ENCODE results near the gene ARHGAP10.

The ARHGAP10 gene

DNA sequence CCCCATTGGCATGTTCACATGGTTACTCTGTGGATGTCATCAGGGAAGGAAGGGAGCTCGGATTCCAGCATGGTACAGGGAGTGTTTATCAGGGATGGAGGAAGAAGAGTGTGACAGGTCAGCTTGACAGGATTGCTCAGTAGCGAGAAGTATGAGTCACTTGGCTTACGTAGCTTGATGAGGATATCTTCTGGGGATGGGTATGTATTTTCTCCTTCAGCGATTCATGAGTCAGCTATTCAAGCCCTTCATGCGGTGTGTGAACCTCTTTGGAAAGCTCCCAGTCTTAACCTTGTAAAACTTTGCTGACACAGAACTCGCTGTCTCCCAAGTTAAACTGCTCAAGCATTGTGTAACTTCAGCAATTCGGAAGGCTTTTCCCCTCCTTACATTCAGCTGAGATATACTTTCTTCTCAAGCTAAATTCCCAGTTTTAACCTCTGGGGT, 275.4 kb downstream of the ARHGAP10 start:
- no peak overlapping the region for H3K4me3 ChIP-seq (ENCODE audit: low read depth, low read length)
- no peak for DNase-seq (ENCODE audit: low read depth)
- TF ChIP-seq, protein P1, sequence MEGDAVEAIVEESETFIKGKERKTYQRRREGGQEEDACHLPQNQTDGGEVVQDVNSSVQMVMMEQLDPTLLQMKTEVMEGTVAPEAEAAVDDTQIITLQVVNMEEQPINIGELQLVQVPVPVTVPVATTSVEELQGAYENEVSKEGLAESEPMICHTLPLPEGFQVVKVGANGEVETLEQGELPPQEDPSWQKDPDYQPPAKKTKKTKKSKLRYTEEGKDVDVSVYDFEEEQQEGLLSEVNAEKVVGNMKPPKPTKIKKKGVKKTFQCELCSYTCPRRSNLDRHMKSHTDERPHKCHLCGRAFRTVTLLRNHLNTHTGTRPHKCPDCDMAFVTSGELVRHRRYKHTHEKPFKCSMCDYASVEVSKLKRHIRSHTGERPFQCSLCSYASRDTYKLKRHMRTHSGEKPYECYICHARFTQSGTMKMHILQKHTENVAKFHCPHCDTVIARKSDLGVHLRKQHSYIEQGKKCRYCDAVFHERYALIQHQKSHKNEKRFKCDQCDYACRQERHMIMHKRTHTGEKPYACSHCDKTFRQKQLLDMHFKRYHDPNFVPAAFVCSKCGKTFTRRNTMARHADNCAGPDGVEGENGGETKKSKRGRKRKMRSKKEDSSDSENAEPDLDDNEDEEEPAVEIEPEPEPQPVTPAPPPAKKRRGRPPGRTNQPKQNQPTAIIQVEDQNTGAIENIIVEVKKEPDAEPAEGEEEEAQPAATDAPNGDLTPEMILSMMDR (IDR thresholded peaks at IDR 0.05; ENCODE audit: low read depth, low read length, missing control alignments) = no peak

DNA sequence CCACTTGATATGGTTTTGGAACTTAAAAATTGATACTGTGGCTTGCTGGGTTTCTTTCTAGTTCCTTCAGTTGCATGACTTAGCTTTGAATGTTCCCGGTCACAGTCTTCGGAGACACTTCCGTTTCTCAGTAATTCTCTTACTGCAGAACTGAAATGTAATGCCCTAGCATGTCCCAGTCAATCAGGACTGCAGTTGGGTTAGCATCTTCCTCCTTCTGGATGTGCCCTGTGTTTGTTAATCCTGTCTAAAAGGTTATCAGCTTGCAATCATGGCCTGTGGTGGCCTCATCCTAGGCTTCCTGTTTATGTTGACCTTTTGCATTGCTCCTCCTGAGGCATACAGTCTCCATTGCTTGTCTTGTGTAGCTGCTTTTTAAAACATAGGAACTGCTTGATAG, 275.9 kb downstream of the ARHGAP10 start:
- no peak for DNase-seq (ENCODE audit: low read depth)
- no peak overlapping the region for H3K4me3 ChIP-seq (ENCODE audit: low read depth, low read length)
- TF ChIP-seq, protein P1 (IDR thresholded peaks at IDR 0.05; ENCODE audit: low read depth, low read length, missing control alignments) = no peak

DNA sequence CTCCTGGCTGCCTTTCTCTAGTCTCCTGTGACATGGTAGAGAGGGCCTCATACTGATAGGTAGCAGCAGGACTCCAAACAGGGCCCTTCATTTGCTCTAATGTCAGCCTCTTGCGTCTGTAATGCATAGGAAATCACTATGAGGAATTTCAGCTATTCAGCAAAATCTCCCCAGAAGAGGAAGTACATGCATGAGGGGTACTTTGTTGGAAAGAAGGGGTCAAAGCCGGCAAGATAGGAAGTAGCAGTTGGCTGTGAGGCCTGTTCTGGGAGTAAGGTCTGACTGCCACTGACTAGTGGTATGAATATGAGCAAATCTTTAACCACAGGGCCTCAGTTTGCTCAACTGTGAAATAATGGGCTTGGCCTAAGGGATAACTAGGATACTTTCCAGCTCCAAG, 283.2 kb downstream of the ARHGAP10 start:
- TF ChIP-seq, protein P1 (IDR thresholded peaks at IDR 0.05; ENCODE audit: low read depth, low read length, missing control alignments) = no peak
- no peak for DNase-seq (ENCODE audit: low read depth)
- no peak overlapping the region for H3K4me3 ChIP-seq (ENCODE audit: low read depth, low read length)

DNA sequence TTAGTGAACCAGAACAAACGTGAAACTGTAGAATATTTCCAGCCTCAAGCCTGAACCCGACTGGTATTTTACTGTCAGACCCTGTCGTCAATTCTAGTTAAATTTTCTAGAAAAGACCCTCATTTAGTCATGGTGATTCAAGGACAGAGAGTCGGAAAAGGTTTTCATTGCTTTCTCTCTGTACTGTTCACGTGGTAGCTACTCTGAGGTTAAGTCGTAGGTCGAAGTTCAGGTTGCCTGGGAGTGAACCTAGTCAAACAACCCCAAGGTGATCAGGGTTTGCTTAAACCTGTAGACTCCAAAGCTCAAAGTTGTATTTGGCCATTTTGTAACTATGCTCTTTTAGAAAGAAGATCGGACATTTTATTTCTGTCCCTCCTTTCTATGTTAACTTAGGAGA, 283.6 kb downstream of the ARHGAP10 start:
- TF ChIP-seq, protein P1 (IDR thresholded peaks at IDR 0.05; ENCODE audit: low read depth, low read length, missing control alignments) = no peak
- H3K4me3 ChIP-seq (ENCODE audit: low read depth, low read length) = no peak overlapping the region
- DNase-seq (ENCODE audit: low read depth) = no peak

DNA sequence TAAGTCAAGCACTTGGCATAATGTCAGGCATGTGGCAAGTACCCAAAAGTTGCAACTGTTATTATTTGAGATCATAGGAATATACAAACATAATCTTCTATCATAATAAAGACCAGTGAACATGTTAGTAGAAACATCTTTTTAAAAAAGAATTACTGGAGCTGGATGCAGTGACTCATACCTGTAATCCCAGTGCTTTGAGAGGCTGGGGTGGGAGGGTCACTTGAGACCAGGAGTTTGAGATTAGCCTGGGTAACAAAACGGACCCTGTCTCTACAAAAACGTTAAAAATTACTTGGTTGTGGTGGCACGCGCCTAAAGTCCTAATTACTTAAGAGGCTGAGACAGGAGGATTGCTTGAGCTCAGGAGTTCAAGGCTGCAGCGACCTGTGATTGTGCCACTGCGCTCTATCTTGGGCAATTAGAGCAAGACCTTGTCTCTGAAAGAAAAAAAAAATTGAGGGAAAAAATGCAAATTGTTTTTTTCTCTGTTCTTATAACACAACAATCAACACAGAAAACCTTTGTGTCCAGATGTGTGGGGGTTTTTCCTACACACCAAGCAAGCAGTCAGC, 284.3 kb downstream of the ARHGAP10 start:
- TF ChIP-seq, protein P1 (IDR thresholded peaks at IDR 0.05; ENCODE audit: low read depth, low read length, missing control alignments) = no peak
- no peak overlapping the region for H3K4me3 ChIP-seq (ENCODE audit: low read depth, low read length)
- DNase-seq (ENCODE audit: low read depth) = no peak

DNA sequence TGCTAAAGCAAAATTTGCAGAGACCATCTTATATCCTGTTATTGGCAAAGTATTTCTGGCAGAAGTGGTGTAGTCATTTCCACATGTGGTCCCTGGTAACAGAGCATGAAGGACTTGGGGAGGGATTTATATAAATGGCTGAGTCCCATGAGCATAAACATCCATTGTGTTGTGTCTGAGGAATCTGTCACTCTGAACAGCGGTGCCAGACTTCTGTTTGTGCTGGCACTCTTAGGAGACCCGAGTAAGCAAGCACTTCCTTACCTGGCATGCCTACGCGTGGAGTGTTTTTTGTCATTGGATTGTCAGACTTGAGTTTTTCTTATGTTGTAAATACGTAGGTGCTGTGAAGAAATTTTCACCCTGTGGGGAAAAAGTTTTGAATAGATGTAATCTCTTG, 285.9 kb downstream of the ARHGAP10 start:
- H3K4me3 ChIP-seq (ENCODE audit: low read depth, low read length) = no peak overlapping the region
- no peak for DNase-seq (ENCODE audit: low read depth)
- TF ChIP-seq, protein P1 (IDR thresholded peaks at IDR 0.05; ENCODE audit: low read depth, low read length, missing control alignments) = no peak

DNA sequence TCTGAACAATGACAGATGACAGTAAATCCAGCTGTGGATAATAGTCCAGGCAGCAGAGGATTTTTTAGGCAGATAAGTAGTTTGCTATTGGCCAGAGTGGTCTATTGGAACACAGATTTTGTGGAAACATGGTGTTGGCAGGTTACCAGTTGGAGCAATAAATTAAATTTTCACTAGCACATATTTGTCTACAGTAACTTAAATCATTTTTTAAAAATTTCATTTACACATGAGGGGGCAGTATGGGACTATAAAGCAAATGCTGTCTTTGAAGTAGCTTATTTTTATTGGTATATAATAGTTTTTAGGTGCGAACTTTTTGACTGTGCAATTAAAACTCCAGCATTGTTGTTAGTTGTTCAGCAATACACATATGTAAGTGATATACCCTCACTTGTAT, 289.8 kb downstream of the ARHGAP10 start:
- TF ChIP-seq, protein P1 (IDR thresholded peaks at IDR 0.05; ENCODE audit: low read depth, low read length, missing control alignments) = no peak
- DNase-seq (ENCODE audit: low read depth) = no peak
- H3K4me3 ChIP-seq (ENCODE audit: low read depth, low read length) = no peak overlapping the region
